ENCODE data around the gene FAM9C.
"Not testable (repeated sequence)": the region's sequence is repeated elsewhere in the genome, so short reads cannot be mapped to it uniquely, and the experiment has no call there.

FAM9C gene

DNA sequence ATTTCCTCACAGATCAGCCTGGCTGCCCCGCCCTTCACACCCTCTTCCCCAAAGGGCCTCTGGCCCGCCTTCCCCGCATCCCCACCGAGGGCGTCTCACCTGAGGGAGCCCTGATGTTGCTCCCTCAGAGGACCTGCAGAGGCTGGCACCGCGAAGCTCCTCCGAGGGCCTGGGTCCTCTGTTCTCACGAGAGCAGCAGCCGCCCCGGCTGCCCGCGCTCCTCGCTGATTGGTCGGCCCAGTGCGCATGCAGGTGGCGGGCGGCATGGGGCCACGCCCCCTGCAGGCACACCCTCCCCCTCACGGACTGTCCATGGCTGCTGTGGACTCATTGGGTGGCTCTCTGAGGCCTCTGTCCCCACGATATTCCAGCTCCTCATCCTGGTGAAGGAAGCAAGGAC lies at the start of gene FAM9C:
Gene FAM9C (minus strand): TSS at position 180 of the 400 bp plus-strand sequence. CDS start 831 bp downstream, outside the sequence.
- DNase-seq, result no peak

DNA sequence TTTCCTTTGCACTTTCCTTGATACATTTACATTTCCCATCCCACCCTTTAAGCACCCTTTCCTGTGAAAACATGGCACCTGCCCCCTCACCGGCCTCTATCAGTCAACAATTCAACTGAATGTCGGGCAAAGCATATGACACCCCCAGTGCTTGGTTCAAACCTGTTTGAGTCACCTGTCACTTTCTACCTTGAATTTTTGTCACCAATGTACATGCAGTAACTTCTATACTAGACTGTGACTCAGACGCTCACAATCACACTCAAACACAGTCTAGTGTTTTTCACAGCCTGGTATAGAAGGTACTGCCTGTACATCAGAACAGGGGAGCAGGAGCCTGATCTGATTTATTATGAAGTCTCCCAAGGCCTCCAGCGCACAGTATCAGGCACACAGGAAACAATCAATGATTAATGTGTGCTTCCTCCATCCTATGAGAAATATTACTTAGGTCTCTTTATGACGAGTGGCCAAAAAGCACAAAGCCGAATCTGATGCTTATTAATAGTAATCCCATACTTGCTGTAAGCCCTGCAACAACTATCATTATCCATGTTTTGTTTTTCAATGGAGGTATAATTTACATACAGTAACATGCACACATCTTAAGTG lies 49.2 kb upstream of the FAM9C start:
- no peak for DNase-seq

DNA sequence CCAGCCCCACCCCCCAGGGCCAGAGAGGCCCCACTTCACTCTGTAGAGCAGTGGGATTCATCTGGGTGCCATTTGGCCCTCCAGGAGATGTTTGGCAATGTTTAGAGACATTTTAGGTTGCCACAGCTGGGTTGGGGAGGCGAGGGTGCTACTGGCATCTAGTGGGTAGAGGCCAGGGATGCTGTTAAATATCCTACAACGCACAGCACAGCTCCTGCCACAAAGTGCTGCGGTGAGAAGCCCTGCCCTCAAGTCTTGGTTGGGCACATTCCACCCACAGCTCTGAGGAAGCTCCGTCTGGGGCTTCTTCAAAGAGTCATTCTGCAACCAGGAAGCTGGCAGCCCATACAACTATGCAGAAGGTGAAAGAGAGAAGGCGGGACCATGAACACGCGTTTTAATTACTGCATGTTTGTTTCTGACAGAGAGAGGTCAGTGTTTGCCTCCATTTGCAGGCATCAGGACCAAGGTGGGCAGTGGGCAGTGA lies 48.1 kb upstream of the FAM9C start:
- DNase-seq, result no peak

DNA sequence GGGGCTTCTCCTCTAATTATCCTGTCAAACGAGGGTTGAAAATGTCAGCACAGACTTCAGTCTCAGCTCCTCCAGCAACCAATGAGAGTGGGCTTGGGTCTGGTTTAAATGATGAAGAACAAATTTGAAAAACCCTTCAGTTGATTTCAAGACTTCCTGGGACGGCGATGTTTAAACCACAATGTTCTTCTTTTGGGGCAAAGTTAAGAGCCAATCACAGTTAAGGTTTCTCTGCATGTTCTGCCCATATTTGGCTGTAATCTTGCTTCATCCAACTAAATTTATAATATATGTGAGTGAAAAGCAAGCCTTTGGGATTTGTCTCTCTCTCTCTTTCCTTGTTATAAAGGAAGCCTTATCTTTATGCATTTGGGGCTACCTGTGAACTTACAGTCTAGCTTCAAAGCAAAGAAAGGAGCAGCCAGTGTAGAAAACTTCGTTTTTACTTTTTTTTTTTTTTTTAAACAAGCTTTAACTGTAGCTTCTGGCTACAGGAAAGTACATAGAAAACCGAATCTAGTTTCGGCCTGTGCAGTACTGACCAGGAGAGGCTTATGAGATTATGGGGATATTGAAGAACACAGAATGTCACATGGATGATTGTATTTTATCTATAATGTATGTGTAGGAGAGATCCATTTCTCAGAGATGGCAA lies 46.8 kb upstream of the FAM9C start:
- DNase-seq, result no peak

GRCh38 chrX:13090339-13091110 lies 46.1 kb upstream of the FAM9C start:
- DNase-seq, result no peak

- no peak for DNase-seq
Measured at GRCh38 chrX:13090027-13090338, 45.6 kb upstream of the FAM9C start.

- no peak for DNase-seq
Measured at GRCh38 chrX:13088156-13088487, 43.7 kb upstream of the FAM9C start.

GRCh38 chrX:13087322-13088155 lies 43.1 kb upstream of the FAM9C start:
- no peak for DNase-seq

DNA sequence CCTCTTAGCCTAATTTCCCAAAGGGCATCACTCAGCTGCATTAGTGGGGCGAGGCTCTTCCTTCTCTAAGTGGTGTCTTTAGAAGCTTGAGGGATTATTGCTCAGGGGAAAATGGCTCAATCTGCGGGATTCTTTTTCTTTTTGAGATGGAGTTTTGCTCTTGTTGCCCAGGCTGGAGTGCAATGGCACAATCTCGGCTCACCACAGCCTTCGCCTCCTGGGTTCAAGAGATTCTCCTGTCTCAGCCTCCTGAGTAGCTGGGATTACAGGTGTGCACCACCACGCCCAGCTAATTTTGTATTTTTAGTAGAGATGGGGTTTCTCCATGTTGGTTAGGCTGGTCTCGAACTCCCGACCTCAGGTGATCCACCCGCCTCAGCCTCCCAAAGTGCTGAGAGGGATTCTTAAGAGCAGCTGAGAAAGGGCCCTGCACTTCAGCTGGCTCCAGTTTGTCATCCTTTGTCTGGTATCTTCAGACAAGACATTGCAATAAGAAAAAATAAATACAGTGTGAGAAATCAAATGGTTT lies 42.4 kb upstream of the FAM9C start:
- not testable (repeated sequence) for DNase-seq

DNA sequence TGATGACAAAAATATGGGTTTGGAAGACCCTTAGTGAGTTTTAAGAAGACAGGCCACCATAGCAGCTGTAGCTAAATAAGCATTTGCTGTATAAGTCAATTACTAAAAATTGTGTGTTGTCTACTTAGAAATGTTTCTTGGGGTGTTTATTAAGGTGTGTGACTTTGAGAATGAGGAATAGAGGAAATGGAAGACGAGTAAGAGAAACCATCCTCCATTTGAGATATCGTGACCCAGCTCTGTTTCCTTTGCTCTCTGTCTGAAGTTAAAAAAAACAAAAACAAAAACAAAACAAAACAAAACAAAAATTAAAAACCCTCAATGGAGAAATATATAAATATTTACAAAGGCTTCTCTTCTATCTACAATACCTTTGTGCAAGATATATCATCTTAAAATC lies 41.7 kb upstream of the FAM9C start:
- DNase-seq, result no peak

DNA sequence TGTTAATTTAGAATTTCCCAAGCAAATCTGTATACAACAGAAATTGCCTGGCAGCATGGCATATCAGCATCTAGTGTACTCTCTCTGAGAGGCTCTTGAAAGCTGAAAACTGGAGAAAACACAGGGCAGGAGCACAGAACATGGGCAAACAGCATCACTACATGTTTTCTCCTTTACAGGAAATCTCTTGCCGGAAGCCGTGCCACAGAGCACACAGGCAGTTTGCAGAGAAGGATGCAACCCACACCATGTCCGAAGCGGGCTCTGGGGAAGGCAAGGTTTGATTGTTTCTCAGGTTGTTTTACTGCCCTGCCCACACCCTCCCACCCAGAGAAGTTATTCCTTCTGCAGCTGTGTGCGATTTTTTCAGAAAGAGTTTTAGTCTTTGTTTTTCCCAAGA lies 41.1 kb upstream of the FAM9C start:
- DNase-seq, result no peak

GRCh38 chrX:13084611-13085010 lies 40.2 kb upstream of the FAM9C start:
- no peak for DNase-seq

GRCh38 chrX:13083755-13084326 lies 39.4 kb upstream of the FAM9C start:
- DNase-seq, result not testable (repeated sequence)

DNA sequence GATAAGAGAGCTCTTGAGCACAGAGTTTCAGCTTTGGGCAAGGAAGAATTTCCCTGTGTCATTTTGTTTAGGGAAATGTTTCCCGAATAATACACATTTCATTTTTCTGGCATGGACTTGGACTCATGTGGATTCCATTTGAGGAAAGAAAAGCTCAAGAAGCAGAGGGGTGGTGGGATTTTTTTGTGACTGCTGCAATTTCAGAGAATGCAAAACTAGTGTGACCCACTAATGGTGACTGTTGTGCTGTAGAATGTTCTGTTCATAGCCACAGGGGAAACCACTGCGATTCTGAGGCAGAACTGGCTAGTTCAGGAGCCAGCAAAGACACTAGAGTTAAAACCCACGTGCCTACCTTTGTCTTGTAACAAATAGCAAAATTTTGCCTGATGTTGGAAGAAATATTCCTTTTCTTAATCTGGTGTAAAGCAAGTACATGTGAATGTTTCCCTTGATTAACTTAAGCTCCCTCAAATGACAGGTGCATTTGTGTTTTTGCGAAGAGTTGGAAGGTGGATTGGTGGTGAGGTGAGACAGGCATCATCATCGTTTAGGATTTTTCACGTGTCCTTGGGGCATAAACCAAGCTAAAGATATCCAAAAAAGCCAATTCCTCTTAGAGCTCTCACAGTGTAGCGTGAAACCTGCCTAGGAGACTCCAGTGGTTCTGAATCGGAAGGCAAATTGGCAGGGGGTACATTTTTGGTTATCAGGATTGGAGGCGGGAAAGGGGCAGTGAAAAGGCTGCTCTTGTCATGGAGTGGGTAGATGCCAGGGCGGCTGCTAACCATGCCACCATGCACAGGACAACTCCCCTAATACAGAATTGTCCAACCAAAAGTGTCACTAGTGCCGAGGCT lies 38.0 kb upstream of the FAM9C start:
- DNase-seq, result no peak

GRCh38 chrX:13081395-13082205 lies 37.2 kb upstream of the FAM9C start:
- DNase-seq, result no peak

DNA sequence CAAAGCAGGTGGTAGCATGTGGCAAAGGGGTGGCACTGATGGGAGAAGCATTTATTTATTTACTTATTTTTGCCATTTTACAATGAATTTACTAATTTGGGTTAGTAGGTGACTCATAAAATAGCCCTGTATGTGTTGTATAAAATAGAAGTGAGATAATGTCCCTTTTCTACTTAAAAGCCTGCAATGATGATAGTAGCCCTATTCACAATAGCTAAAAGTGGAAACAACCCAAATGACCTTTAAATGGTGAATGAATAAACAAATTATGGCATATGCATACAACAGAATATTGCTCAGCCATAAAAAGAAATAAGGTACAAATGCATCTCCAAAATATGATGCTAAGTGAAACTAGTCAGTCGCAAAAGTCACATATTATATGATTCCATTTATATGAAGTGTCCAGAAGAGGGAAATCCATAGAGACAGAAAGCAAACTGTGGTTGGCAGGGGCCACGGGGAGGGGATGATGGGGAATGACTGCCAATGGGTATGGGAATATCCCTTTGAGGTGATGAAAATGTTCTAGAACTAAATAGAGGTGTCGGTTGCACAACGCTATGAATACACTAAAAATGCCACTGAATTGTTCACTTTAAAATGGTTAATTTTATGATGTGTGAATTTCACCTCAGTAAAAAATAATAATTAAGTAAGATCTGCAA lies 35.8 kb upstream of the FAM9C start:
- no peak for DNase-seq

- DNase-seq, result no peak
Measured at GRCh38 chrX:13078739-13079444, 34.5 kb upstream of the FAM9C start.

DNA sequence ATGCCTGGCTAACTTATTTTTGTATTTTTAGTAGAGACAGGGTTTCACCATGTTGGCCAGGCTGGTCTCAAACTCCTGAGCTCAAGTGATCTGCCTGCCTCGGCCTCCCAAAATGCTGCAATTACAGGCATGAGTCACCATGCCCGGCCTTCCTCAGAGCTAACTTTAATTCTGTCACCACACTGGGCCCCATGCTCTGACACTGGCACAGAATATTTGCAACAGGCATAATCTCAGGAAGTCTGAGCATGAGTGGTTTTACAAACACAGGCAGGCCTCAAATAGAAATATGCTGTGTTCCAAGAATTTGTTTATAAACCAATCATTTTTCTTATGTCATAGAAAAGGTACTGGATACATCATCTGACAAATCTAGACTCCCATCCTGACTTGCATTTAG lies 32.7 kb upstream of the FAM9C start:
- no peak for DNase-seq

- DNase-seq, result no peak
Measured at GRCh38 chrX:13076176-13076961, 31.9 kb upstream of the FAM9C start.

Measured in NCI-H187 (cell line).